GM12872 (cell line): ENCODE data around the gene ALDH1L1.

Experiments used
- TF ChIP-seq, protein P1 (sequence below): IDR thresholded peaks from 3 replicates; pipeline ENCODE4 v1.5.1; 2011; ENCODE audit warnings: low read depth, mild to moderate bottlenecking, low read length, moderate library complexity; ENCODE audit not compliant: insufficient read depth

Gene ALDH1L1

DNA sequence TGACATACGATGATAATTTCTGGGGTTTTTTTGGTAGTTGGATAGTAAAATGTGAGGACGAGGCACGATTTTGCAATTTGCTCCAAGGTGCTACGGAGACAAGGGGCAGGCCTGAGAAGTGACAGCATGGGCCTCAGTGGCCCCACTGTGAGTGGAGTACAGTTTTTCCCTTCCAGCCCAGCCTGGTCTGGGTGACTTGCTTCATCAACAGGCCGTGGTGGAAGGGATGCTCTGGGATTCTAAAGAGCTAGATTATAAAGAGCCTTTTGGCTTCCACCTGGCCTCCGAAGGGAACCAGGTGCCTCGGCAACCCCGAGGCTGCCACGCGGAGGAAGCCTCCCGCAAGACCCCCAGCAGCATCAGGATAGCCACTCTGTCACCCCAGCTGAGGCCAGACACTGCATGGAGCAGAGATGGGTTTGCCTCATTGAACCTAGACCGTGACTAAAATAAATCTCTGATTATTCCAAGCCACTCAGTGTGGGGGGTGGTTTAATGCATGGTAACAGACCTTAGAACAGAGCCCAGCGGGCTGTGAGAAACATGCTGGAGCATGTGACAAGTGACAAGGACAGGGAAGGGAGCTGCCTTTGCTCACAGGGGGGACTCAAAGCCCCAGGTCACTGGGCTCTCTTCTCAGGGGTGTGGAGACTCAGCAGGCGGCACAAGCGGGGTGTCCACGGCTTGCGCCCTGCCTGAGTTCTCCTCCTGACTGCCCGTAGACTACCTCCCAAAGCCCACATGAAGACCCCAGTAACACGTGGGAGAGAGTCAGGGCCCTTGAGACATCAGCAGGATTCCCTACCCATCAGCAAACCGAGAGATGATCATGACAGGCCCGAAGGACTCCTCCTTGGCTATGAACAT is 73.8 kb downstream of the ALDH1L1 start:
- TF ChIP-seq, protein P1, sequence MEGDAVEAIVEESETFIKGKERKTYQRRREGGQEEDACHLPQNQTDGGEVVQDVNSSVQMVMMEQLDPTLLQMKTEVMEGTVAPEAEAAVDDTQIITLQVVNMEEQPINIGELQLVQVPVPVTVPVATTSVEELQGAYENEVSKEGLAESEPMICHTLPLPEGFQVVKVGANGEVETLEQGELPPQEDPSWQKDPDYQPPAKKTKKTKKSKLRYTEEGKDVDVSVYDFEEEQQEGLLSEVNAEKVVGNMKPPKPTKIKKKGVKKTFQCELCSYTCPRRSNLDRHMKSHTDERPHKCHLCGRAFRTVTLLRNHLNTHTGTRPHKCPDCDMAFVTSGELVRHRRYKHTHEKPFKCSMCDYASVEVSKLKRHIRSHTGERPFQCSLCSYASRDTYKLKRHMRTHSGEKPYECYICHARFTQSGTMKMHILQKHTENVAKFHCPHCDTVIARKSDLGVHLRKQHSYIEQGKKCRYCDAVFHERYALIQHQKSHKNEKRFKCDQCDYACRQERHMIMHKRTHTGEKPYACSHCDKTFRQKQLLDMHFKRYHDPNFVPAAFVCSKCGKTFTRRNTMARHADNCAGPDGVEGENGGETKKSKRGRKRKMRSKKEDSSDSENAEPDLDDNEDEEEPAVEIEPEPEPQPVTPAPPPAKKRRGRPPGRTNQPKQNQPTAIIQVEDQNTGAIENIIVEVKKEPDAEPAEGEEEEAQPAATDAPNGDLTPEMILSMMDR = no peak

DNA sequence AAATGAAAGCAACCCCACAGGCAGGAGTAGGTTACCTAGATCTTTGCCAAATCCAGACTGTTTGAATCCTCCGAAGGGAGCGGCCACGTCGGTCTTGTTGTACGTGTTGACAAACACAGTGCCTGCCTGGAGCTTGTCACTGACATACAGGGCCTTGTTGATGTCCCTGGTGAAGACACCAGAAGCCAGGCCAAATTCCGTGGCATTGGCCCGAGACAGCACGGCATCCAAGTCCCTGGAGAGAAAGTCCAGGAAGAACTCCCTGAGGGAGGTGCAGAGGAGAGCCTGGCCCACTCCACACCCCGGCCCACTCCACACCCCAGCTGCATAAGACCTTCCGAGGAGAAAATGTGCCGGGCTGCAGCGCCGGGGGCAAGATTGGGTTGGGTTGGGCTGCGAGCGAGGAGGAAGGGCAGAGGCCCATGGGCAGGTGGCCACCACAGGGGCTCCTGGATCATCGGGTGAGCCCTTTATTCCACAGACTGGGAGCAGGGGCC is 74.6 kb downstream of the ALDH1L1 start:
- TF ChIP-seq, protein P1 = no peak

DNA sequence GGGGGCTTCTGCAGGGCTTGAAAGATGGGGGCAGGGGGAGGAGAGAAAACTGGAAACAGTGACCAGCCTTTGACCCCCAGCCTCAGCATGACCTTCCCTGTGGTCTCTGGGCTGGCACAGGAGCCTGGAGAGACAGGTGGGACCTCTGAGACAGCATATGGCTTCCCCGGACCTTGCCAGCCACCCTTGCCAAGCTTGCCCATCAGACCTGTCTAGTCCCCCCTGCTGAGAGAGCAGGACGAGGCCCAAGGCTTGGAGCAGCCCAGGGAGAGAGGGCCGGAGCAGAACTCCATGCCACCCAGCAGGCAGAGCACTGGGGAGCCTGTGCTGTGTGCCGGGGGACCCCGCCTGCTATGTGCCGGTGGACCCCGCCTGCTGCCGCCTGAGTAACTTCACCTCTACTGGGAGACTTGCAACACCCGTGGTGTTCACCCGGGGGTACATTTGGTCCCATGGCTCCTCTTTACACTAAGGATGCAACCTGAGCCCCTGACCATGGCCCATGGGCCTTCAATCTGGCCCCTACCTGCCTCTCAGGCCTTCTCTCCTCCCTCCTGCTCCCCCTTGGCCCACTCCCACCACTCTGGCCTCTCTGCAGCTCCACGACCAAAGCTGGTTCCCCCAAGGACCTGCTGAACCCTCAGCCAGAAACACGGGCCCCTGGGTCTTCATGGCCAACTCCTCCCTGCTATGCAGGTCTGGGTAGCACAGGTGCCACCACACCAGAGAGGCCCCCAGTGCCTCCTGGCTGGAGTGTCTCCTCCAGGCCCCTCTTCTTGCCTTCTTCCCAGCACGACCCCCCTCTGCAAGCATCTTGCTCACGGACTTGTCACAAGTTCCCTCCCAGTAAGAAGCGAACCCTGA is 75.4 kb downstream of the ALDH1L1 start:
- TF ChIP-seq, protein P1 = no peak

DNA sequence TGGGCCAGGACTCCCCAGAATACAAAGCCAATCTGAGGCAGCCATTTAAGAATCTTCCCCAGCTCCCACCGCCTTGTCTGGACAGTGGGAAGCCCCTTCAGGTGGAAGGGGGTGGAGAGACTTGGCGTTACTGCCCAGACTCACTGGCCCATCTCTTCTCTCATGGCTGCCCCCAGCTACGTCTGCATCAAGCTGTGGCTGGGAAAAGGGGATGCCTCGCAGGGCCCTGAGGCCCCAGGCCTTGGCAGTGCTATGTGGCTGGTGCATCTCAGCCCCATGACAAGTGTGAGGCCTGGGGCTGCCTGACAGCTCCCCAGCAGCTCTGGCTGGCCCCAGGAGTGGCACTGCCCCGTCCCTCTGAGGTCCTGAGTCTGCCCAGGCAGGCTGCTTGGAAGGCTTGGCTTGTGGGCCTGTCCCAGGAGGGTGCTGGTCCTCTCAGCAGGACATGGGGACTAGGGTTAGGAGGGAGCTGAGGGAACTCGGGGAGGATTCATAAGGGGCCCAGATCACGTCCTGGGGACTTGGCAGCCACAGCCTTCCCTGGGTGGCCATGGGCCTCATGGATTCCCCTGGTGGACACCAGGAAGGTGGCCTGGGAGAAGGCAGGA is 76.3 kb downstream of the ALDH1L1 start:
- TF ChIP-seq, protein P1 = no peak

DNA sequence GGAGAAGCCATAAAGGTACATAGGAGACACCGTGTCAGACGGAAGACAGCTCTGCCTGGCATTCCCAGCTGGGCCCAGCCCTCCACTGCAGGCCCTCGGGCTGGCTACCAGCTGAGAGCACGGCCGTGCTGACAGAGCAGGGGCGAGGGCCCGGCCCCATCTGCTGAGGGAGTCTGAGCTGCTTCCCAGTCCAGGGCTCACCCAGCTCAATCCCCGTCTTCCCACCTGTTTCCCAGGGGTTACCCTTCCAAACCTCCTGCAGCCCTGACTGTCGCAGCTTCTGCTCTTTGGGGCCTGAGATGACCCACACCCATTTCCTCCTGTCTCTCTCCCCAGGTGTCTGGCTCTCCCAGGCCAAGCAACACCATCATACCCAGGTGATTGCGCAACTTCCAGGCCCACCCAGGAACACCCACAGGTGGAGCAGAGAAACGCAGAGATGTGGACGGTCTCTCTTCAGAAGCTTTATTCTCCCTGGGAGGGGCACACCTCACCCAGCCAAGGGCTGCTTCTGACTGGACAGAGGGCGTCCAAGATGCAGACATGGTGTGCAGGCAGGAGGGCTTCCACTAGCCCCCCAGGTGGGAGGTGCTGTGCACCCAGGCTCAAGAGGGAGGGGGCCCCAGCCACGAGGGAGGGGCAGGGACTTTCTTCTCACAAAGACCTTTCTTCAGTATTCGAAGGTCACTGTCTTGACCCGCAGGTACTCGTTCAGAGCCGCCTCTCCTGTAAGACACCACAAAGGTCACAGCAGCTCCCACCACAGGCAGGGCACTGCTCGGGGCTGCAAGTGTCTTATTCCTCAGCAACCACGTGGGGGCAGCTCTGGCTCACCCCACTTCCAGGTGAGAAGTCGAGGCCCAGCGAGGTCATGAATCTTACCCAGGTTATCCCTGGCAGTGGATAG is 77.0 kb downstream of the ALDH1L1 start:
- TF ChIP-seq, protein P1 = peak; percentile 35; the same call in 2 of the 3 replicates

DNA sequence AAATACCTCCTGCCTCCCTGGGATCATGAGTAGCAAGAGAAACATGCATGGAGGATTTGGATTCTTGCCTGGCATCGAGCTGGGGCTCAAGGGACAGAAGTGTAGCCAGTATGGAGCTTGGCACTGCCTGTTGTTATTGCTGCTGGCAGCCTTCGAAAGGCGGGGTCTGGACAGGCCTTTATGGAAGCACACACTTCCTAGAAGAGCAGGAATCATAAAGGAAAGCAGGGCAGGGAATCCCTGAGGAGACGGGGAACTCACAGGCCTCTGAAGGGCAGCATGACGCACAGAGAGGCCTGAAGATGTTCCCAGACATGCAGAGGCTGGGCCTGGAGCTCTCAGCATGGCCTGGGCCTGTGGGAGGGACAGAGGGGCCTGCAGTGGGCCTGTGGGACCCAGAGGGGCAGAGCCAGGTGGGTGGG is 77.8 kb downstream of the ALDH1L1 start:
- TF ChIP-seq, protein P1 = no peak
